GM12878 (cell line): ENCODE data around the gene ANKRD6. TPM values are rescaled to one million over a fixed set of nuclear protein-coding genes. Genes with fewer than 3 reads are reported as not detected.

Source experiments
- ATAC-seq: fragments of 200-7000 bp; cut with Tn5 transposase; 3 replicates; pipeline ENCODE4 v1.9.1; 2020; ENCODE audit warnings: mild to moderate bottlenecking, moderate library complexity
- BruUV-seq: library from RNA; stranded (reverse); fragments of 400-500 nt; replicated peaks from 2 replicates; lab custom pipeline; 2021; lab: Mats Ljungman, UMichigan
- CTCF ChIA-PET: fragments of 300-600 bp; sonication (Branson Sonifier 250); formaldehyde crosslinking; extraction: SDS; loops from one replicate; lab custom pipeline; 2021; ENCODE audit warnings: inconsistent platforms; lab: Yijun Ruan, JAX
- POLR2A ChIA-PET: fragments of 350-600 bp; formaldehyde crosslinking; extraction: SDS; loops from one replicate; lab custom pipeline; 2021; ENCODE audit warnings: inconsistent platforms; lab: Charles Lee
- RAD21 ChIA-PET: fragments of 300-600 bp; sonication (Branson Sonifier 250); formaldehyde crosslinking; loops from one replicate; lab custom pipeline; 2023; ENCODE audit warnings: antibody characterized with exemption; ENCODE audit not compliant: unreplicated experiment; lab: Charles Lee
- SMC1A ChIA-PET: fragments of 300-600 bp; sonication (Branson Sonifier 250); formaldehyde crosslinking; loops from one replicate; lab custom pipeline; 2023; ENCODE audit not compliant: unreplicated experiment, uncharacterized antibody; lab: Charles Lee
- DNase-seq: peaks from one replicate; pipeline ENCODE4 v3.0.0-alpha.2; 2011; ENCODE audit warnings: low read depth, low spot score
- FAIRE-seq: peaks from 3 replicates; lab custom pipeline; 2011; peaks lifted over from hg19 to GRCh38; lab: Jason Lieb, UNC
- H2AFZ ChIP-seq: 2 replicates; pipeline ENCODE4 v1.6.0; 2011; ENCODE audit warnings: low read depth, low read length, control low read depth; ENCODE audit not compliant: control insufficient read depth
- H3K27ac ChIP-seq: 2 replicates; pipeline ENCODE4 v1.5.1; 2011; ENCODE audit warnings: control low read depth; ENCODE audit not compliant: control insufficient read depth, insufficient read depth
- H3K27me3 ChIP-seq, 2 experiments: replicated peaks in 1 of 2; 2 replicates each; pipeline versions ENCODE4 v1.6.0 to v1.6.1; 2011; ENCODE audit warnings: low read length in 1 of 2; ENCODE audit not compliant: control insufficient read depth in 2 of 2, insufficient read depth in 2 of 2
- H3K36me3 ChIP-seq, 2 experiments: 2 replicates each; pipeline ENCODE4 v1.5.1; 2011; ENCODE audit warnings: low read length in 1 of 2; ENCODE audit not compliant: control insufficient read depth in 2 of 2, insufficient read depth in 2 of 2
- H3K4me1 ChIP-seq: 2 replicates; pipeline ENCODE4 v1.6.1; 2011; ENCODE audit warnings: mild to moderate bottlenecking, low read length, moderate library complexity, mixed read lengths; ENCODE audit not compliant: control insufficient read depth, insufficient read depth
- H3K4me2 ChIP-seq: 2 replicates; pipeline ENCODE4 v1.6.0; 2011; ENCODE audit warnings: control low read depth; ENCODE audit not compliant: control insufficient read depth, insufficient read depth
- H3K4me3 ChIP-seq: fragments of 200-600 bp; sonication (generic); 2 replicates; pipeline ENCODE4 v1.5.1; 2016
- H3K79me2 ChIP-seq: 2 replicates; pipeline ENCODE4 v1.6.0; 2011; ENCODE audit warnings: low read length; ENCODE audit not compliant: control insufficient read depth, insufficient read depth
- H3K9ac ChIP-seq: 2 replicates; pipeline ENCODE4 v1.8.0; 2011; ENCODE audit warnings: low read length, control low read depth, mixed read lengths; ENCODE audit not compliant: control insufficient read depth, insufficient read depth
- H3K9me3 ChIP-seq: replicated peaks from 3 replicates; pipeline ENCODE4 v1.5.1; 2011; ENCODE audit warnings: mild to moderate bottlenecking, low read length; ENCODE audit not compliant: control insufficient read depth, insufficient read depth
- H4K20me1 ChIP-seq: 2 replicates; pipeline ENCODE4 v1.6.0; 2011; ENCODE audit not compliant: control insufficient read depth, insufficient read depth
- BMI1 ChIP-seq: fragments of 450-650 bp; IDR thresholded peaks from 2 replicates; pipeline ENCODE4 v1.6.1; 2016; ENCODE audit warnings: mild to moderate bottlenecking, moderate library complexity, borderline replicate concordance
- SRF ChIP-seq, 2 experiments: IDR thresholded peaks; 2 replicates each; pipeline ENCODE4 v1.6.1; 2011; ENCODE audit warnings: low read depth in 2 of 2, low read length in 2 of 2, mild to moderate bottlenecking in 1 of 2, moderate library complexity in 1 of 2
- WGBS: methylation state at CpG from one replicate; pipeline ENCODE4 v1.1.6; 2016; ENCODE audit warnings: low lambda C conversion rate; ENCODE audit not compliant: insufficient replicate concordance, insufficient coverage; ENCODE audit errors: missing lambda C conversion rate; 5-methylcytosine and 5-hydroxymethylcytosine counted together
- in situ Hi-C: fragments of 300-500 bp; cut with MboI; formaldehyde crosslinking; loops from 9 replicates; pipeline ENCODE4 v1.14.3; 2018; ENCODE audit warnings: mixed read lengths
- intact Hi-C: fragments of 100-400 bp; cut with micrococcal nuclease; formaldehyde crosslinking; loops from one replicate; pipeline ENCODE4 v1.14.2; 2022; ENCODE audit not compliant: unreplicated experiment
- polyA plus RNA-seq, 11 experiments: library from polyadenylated mRNA; depleted of rRNA in 4 of 11; unstranded in 6 of 11; stranded (reverse) in 5 of 11; fragments of >200 nt; fragmentation: Nextera tagmentation in 4 of 11; fragmentation: Illumina TruSeq in 1 of 11; extraction: Ambion mirVana in 4 of 11; extraction: Trizol in 1 of 11; gene quantifications; 1 replicate in 1 of 11; 2 replicates in 10 of 11; pipeline versions ENCODE4 v1.2.1 to v1.2.3, GENCODE V29; 2011 to 2016; ENCODE audit warnings: inconsistent platforms in 2 of 11, missing spikeins in 2 of 11, low read depth in 1 of 11
- total RNA-seq, 4 experiments: library from RNA; depleted of rRNA in 3 of 4; stranded (reverse); fragments of >200 nt in 3 of 4; fragmentation: Illumina TruSeq in 1 of 4; extraction: Trizol in 1 of 4; gene quantifications; 2 replicates each; pipeline versions ENCODE4 v1.2.1 to v1.2.3, GENCODE V29; 2013 to 2021
- TF ChIP-seq, protein P1 (sequence below): fragments of 450-650 bp; formaldehyde crosslinking; IDR thresholded peaks from 2 replicates; pipeline ENCODE4 v1.4.0; 2020; ENCODE audit warnings: mild to moderate bottlenecking, moderate library complexity
- TF ChIP-seq, protein P2 (sequence below): fragments of 450-650 bp; IDR thresholded peaks from 2 replicates; pipeline ENCODE4 v1.6.1; 2016; ENCODE audit warnings: mild to moderate bottlenecking, moderate library complexity, borderline replicate concordance
- TF ChIP-seq, protein P3 (sequence below): fragments of 450-650 bp; IDR thresholded peaks from 2 replicates; pipeline ENCODE4 v1.6.1; 2016; ENCODE audit warnings: mild to moderate bottlenecking
- TF ChIP-seq, protein P4 (sequence below): fragments of 450-650 bp; IDR thresholded peaks from 2 replicates; pipeline ENCODE4 v1.6.1; 2016; ENCODE audit warnings: mild to moderate bottlenecking
- TF ChIP-seq, protein P5 (sequence below): fragments of 450-650 bp; IDR thresholded peaks from 2 replicates; pipeline ENCODE4 v1.6.1; 2014; ENCODE audit warnings: mild to moderate bottlenecking

The ANKRD6 gene
- total and polyA plus RNA-seq, 10 of the 15 experiments (the other 5 are each of a cell fraction or from before 2014, with no cell fraction given), result 0.03 to 0.90 (median 0.38) TPM

DNA sequence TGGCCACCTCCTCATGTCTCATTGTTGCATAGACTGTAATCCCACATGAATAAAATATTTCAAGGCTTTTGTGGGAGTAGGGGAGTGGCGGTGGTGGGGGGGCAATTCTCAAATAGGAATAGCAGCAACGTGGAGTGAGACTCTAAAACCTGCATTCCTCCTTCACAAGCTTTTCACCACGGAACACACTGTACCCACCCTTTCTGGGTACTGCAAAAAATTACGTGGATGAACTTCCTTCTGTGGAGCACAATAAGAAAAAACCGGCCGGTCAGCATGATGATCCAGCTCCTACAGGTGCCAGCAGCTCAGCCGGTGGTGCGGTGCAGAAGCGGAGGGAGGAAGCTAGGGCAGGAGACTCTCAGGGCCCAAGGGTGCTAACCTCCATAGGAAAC is 19.9 kb upstream of the ANKRD6 start (continued):
- TF ChIP-seq, protein P1, sequence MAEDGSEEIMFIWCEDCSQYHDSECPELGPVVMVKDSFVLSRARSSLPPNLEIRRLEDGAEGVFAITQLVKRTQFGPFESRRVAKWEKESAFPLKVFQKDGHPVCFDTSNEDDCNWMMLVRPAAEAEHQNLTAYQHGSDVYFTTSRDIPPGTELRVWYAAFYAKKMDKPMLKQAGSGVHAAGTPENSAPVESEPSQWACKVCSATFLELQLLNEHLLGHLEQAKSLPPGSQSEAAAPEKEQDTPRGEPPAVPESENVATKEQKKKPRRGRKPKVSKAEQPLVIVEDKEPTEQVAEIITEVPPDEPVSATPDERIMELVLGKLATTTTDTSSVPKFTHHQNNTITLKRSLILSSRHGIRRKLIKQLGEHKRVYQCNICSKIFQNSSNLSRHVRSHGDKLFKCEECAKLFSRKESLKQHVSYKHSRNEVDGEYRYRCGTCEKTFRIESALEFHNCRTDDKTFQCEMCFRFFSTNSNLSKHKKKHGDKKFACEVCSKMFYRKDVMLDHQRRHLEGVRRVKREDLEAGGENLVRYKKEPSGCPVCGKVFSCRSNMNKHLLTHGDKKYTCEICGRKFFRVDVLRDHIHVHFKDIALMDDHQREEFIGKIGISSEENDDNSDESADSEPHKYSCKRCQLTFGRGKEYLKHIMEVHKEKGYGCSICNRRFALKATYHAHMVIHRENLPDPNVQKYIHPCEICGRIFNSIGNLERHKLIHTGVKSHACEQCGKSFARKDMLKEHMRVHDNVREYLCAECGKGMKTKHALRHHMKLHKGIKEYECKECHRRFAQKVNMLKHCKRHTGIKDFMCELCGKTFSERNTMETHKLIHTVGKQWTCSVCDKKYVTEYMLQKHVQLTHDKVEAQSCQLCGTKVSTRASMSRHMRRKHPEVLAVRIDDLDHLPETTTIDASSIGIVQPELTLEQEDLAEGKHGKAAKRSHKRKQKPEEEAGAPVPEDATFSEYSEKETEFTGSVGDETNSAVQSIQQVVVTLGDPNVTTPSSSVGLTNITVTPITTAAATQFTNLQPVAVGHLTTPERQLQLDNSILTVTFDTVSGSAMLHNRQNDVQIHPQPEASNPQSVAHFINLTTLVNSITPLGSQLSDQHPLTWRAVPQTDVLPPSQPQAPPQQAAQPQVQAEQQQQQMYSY (CRISPR knock-in tag), result no peak
- TF ChIP-seq, protein P2, sequence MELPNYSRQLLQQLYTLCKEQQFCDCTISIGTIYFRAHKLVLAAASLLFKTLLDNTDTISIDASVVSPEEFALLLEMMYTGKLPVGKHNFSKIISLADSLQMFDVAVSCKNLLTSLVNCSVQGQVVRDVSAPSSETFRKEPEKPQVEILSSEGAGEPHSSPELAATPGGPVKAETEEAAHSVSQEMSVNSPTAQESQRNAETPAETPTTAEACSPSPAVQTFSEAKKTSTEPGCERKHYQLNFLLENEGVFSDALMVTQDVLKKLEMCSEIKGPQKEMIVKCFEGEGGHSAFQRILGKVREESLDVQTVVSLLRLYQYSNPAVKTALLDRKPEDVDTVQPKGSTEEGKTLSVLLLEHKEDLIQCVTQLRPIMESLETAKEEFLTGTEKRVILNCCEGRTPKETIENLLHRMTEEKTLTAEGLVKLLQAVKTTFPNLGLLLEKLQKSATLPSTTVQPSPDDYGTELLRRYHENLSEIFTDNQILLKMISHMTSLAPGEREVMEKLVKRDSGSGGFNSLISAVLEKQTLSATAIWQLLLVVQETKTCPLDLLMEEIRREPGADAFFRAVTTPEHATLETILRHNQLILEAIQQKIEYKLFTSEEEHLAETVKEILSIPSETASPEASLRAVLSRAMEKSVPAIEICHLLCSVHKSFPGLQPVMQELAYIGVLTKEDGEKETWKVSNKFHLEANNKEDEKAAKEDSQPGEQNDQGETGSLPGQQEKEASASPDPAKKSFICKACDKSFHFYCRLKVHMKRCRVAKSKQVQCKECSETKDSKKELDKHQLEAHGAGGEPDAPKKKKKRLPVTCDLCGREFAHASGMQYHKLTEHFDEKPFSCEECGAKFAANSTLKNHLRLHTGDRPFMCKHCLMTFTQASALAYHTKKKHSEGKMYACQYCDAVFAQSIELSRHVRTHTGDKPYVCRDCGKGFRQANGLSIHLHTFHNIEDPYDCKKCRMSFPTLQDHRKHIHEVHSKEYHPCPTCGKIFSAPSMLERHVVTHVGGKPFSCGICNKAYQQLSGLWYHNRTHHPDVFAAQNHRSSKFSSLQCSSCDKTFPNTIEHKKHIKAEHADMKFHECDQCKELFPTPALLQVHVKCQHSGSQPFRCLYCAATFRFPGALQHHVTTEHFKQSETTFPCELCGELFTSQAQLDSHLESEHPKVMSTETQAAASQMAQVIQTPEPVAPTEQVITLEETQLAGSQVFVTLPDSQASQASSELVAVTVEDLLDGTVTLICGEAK, result no peak

DNA sequence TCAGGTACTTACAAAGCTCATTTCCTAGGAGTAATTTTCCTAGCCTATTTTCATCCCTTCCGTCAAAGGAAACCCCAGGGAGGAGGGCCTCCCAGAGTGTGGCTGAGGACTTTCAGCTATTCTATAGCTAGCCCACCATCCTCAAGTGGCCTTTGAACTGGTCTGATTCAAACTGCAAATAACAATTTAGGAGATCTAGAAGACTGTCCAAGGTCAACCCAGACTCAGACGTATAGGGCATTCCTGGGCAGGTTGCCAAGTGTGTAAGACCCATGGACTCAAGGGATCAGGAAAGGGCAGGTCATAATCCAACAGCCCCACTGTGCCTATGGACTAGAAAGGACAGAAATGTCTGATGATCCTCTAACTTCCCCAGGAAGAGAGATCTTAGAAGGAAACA is 18.7 kb upstream of the ANKRD6 start:
- in situ Hi-C loops (no loop called here), intact Hi-C loops (no loop called here)
- DNase-seq (no peak), ATAC-seq (no peak)
- Histone ChIP-seq H3K36me3 (no peaks in the 10 kb centered on the region), H3K4me2 (no peak overlapping the region), H3K9me3 (no peaks in the 10 kb centered on the region), H3K4me3 (no peak overlapping the region), H3K79me2 (peaks cover 29% of the 10 kb centered on the region), H4K20me1 (no peaks in the 10 kb centered on the region), H3K9ac (no peak overlapping the region), H3K4me1 (peaks cover 3% of the 10 kb centered on the region; the same call in 1 of the 2 replicates)
- ChIA-PET CTCF (interaction anchor here (1.2 to 4.7 kb wide), 6 partner anchors 10 to 132 kb away, joined by 3 to 20 read pairs (median 3); no protein-coding TSS in a partner anchor), SMC1A (interaction anchor here (1.3 kb wide), 1 partner anchor 13 kb away, joined by 3 read pairs; no protein-coding TSS in a partner anchor)
- no TSS peak for BruUV-seq
- TF ChIP-seq, protein P3, sequence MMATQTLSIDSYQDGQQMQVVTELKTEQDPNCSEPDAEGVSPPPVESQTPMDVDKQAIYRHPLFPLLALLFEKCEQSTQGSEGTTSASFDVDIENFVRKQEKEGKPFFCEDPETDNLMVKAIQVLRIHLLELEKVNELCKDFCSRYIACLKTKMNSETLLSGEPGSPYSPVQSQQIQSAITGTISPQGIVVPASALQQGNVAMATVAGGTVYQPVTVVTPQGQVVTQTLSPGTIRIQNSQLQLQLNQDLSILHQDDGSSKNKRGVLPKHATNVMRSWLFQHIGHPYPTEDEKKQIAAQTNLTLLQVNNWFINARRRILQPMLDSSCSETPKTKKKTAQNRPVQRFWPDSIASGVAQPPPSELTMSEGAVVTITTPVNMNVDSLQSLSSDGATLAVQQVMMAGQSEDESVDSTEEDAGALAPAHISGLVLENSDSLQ, result no peak
- TF ChIP-seq, protein P4, sequence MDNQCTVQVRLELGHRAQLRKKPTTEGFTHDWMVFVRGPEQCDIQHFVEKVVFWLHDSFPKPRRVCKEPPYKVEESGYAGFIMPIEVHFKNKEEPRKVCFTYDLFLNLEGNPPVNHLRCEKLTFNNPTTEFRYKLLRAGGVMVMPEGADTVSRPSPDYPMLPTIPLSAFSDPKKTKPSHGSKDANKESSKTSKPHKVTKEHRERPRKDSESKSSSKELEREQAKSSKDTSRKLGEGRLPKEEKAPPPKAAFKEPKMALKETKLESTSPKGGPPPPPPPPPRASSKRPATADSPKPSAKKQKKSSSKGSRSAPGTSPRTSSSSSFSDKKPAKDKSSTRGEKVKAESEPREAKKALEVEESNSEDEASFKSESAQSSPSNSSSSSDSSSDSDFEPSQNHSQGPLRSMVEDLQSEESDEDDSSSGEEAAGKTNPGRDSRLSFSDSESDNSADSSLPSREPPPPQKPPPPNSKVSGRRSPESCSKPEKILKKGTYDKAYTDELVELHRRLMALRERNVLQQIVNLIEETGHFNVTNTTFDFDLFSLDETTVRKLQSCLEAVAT, result no peak
- TF ChIP-seq SRF (IDR thresholded peaks at IDR 0.05; ENCODE audit: low read depth in 2 of 2, low read length in 2 of 2) (no peak), BMI1 (no peak)
- TF ChIP-seq, protein P5, sequence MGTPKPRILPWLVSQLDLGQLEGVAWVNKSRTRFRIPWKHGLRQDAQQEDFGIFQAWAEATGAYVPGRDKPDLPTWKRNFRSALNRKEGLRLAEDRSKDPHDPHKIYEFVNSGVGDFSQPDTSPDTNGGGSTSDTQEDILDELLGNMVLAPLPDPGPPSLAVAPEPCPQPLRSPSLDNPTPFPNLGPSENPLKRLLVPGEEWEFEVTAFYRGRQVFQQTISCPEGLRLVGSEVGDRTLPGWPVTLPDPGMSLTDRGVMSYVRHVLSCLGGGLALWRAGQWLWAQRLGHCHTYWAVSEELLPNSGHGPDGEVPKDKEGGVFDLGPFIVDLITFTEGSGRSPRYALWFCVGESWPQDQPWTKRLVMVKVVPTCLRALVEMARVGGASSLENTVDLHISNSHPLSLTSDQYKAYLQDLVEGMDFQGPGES, result no peak
- TF ChIP-seq, all 136 proteins: peak for 0
- ChIA-PET POLR2A (no interaction called here), RAD21 (no interaction called here)
- 65% methylated on average over 2 of the region's 2 CpGs for WGBS
- Histone ChIP-seq H2AFZ (no peak overlapping the region), H3K27me3 (no peaks in the 10 kb centered on the region; a peak in 1 of 4 replicates), H3K27ac (no peak overlapping the region)
- no peak for FAIRE-seq
